GM15510 (cell line): ENCODE results near the gene PSKH1.

Experiments used
- POLR2A ChIP-seq: IDR thresholded peaks from 3 replicates; pipeline ENCODE4 v1.6.1; 2011; ENCODE audit warnings: borderline replicate concordance; ENCODE audit not compliant: insufficient read length; ENCODE audit errors: extremely low read depth

The PSKH1 gene

DNA sequence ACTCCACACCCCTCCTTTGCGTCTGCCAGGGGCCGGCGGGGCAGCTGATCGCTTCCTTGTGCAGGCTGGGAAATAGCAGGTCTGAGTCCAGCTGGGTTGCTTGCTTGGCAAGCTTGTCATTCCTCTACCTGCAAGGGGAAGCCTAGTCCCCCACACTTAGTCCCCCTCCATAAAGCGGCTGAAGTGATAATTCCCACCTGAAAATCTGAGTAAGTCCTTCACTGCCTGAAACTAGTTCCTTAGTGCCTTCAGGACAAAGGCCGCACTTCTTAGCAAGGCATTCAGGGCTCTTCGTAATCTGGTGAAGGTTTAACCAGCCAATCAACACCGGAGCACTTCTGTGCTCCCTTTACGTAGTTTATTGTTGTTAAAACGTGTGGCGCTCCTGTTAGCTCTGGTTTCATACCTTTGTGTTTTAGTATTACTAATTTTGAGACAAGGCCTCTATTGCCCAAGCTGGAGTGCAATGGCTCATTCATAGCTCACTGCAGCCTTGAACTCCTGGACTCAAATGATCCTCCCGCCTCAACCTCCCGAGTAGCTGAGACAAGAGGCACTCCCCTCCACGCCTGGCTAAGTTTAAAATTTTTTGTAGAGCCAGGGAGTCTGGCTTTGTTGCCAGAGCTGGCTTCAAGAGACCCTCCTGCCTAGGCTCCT lies 817 bp downstream of the PSKH1 start:
- TF ChIP-seq POLR2A = no peak

DNA sequence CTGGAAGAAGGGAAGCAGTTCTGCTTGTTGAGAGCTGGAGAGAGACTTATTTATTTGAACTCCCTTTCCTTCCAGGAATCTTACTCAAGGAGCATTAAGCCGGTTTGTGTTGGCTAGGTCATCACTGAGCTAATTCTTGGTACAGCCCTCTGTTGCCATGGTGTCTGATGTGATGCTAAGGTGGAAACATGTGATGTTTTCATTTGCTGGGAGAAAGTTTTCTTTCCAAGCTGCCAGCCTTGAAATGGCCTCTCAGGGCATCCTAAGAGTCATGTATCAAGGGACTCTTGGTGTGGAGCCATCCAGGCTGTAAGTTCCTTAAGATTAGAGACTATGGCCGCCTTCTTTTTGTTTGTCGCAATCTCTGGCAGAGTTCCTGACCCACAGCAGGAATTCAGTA lies 4.2 kb downstream of the PSKH1 start:
- TF ChIP-seq POLR2A = no peak

- no peak for TF ChIP-seq POLR2A
Measured at GRCh38 chr16:67901734-67902133, 8.7 kb downstream of the PSKH1 start.

DNA sequence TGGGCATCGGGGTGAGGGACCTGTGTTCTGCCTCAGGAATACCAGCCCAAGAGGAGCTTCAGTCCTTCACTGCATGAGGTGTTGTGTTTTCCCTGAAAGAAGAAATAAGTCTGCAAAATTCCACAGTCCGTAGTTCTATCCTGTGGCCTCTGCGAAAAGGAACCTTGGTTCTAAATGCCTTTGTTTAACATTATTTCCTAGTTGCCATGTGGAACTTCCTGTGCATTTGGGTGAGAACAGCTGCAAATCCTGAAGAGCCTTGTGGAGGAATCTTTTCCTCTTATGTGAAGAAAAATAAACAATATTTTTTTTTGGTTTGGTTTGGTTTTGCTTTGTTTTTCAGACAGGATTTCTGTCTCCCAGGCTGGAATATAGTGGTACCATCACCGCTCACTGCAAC lies 9.8 kb downstream of the PSKH1 start:
- TF ChIP-seq POLR2A = no peak

DNA sequence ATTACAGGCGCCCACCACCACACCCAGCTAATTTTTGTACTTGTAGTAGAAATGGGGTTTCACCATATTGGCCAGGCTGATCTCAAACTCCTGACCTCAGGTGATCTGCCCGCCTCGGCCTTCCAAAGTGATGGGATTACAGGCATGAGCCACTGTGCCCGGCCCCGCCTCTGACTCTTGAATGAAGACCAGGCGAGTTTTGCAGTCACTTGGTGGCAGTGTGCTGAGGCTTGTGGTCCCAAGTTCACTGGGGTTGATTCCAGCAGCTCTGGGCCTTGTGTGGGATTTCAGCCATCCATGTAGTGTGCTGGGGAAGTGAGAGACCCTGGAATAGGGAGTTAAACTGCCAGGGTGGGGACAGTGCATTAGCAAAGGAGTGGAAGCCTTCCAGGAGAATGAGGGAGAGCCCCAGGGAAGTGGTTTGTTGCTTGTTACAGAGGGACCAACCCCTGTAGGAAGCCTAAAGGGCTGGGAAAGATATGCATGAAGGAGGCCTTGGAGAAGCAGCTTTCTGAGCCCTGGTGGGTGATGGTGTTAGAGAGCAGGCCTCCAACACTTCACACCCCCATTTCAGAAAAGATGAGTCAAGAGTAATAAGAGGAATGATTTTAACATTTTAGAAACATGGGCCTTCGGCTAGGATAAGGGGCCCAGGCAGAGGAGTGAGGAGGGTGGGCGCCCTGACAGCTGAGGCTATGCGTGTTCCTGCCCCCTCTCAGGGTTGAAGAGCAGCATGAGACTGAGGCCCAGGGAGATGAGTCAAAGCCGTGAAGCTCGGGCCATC lies 14.5 kb downstream of the PSKH1 start:
- TF ChIP-seq POLR2A = no peak

GRCh38 chr16:67909056-67909742 lies 16.1 kb downstream of the PSKH1 start:
- TF ChIP-seq POLR2A = no peak

- no peak for TF ChIP-seq POLR2A
Measured at GRCh38 chr16:67910158-67910557, 17.1 kb downstream of the PSKH1 start.

GRCh38 chr16:67914758-67915495 lies 21.9 kb downstream of the PSKH1 start:
- TF ChIP-seq POLR2A = no peak

DNA sequence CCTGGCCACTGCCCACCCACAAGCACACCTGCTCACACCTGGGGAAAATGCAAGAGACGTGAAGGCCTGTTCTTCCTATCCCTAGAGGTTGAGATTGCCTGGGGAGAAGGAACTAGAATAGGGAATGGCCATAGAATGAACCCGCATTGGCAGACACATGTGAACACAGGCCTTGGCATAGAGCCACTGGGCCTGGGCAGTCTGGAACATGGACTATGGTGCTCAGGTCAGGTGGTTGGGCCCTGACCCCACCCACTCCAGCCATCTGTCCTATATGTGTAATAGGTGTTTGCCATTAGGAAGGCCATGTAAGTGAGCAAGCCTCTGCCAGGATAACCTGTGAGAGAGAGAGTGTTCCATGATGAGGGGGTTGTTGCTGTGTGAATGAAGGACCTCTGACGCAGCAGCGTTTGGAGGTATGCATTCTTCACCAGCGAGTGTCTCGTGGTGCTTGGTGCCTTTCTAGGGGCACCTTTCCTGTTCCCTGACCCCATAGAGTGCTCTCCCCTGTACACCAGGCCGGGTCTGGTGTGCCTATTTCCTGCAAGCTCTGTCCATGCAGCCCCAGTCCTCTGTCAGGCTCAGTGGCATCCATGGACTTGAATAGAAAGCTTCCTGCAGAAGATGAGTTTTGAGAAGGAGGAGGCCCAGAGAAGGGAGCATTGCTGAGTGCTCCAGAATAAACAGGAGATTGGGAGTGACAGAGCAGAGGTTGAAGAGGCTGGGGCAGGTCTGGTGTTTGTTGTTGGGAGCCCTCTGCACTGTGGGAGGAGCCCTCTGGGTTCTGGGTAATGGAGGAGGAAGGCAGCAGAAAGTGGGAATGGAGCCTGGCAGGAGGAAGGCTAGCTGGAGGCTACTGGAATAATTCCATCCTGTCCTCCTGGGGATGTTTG lies 23.0 kb downstream of the PSKH1 start:
- TF ChIP-seq POLR2A = no peak

- TF ChIP-seq POLR2A = no peak
Measured at GRCh38 chr16:67917140-67917851, 24.2 kb downstream of the PSKH1 start.

DNA sequence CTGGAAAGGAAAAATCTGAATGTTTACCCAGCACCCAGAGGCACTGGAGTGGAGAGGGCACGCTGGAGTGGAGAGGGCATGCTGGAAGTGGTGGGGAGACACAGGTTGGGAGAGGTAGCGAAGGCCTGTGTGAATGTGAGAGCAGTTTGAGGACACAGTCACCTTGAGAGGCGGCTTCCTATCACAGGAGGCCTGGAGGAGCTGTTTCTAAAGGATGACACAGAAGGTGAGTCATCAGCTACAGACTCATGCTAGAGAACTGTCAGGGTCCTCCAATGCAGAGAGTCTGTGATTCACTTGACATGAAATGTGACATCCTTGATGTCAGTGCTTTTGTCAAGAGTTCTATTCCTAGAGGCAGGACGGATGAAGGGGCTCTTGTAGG lies 24.8 kb downstream of the PSKH1 start:
- no peak for TF ChIP-seq POLR2A

GRCh38 chr16:67919622-67920221 lies 26.7 kb downstream of the PSKH1 start:
- TF ChIP-seq POLR2A = no peak

- TF ChIP-seq POLR2A = no peak
Measured at GRCh38 chr16:67922221-67922620, 29.2 kb downstream of the PSKH1 start.
